Left ventricle myocardium inferior (tissue), 1 donor: ENCODE data around the gene DLG2. TPM values are rescaled to one million over a fixed set of nuclear protein-coding genes. Genes with fewer than 3 reads are reported as not detected.

Source experiments
- DNase-seq: peaks from one replicate; pipeline ENCODE4 v3.0.0-alpha.2; 2020
- H3K27ac ChIP-seq: fragments of 200-600 bp; replicated peaks from 2 replicates; pipeline ENCODE4 v1.8.0; 2021
- H3K27me3 ChIP-seq: fragments of 200-600 bp; 2 replicates; pipeline ENCODE4 v1.8.0; 2021; ENCODE audit warnings: low read depth
- H3K36me3 ChIP-seq: fragments of 200-600 bp; 2 replicates; pipeline ENCODE4 v1.8.0; 2021
- H3K4me1 ChIP-seq: fragments of 200-600 bp; 2 replicates; pipeline ENCODE4 v1.8.0; 2021
- H3K4me3 ChIP-seq: fragments of 200-600 bp; 2 replicates; pipeline ENCODE4 v1.8.0; 2021; ENCODE audit warnings: mild to moderate bottlenecking, moderate library complexity
- H3K9me3 ChIP-seq: fragments of 200-600 bp; replicated peaks from 2 replicates; pipeline ENCODE4 v1.8.0; 2021
- intact Hi-C: fragments of 100-400 bp; cut with micrococcal nuclease; formaldehyde crosslinking; loops from one replicate; pipeline ENCODE4 v1.11.0; 2022
- total RNA-seq: library from RNA; stranded (reverse); fragmentation: NEBNext Ultra II Directional; extraction: Animal tissue kit (Norgen Biotek cat#: 25700); gene quantifications from one replicate; pipeline ENCODE4 v1.2.1, GENCODE V29; 2021
- TF ChIP-seq, protein P1 (sequence below): fragments of 200-600 bp; IDR thresholded peaks from 2 replicates; pipeline ENCODE4 v1.8.0; 2021; ENCODE audit warnings: antibody characterized with exemption, mild to moderate bottlenecking, borderline replicate concordance
- donor health status: DM: no; HTN: yes; CAD: no; lungs with severe emphysema.

Gene DLG2
- total RNA-seq, 1 donor from 2014 or later = 6.5 TPM

DNA sequence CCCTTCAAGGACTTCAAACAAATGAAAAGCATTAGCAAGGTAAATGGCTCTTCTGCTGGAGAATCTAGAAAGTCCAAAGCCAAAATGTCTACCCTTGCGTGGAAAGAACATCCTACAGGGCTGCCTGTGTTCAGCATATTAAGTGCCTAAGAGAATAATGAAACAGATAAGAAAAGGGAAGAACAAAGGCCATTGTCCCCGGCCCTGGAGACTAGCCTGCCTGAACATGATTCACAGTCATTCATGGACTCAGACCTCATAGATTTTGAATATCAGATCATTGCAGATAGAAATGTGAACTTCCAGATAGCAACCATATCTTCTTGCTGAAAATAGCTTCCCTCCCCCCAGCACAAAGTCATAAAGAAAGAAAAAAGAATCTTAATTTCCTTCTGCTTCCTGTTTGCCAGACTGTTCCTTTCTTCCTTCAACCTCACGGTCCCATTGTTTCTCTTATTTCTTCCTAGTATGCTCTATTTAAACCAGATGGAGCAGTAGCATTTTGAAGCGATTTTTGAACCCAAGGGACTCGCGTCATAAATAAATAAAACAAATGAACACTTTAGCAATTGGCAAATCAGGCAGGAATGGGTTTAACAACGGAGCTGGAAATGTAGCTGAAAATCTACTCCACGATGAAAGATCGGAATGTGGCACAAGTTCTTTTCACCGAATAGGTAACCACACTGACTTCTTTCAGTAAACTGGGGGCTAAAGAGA, 1932.8 kb downstream of the DLG2 start:
- Histone ChIP-seq H3K27ac (no peak overlapping the region), H3K4me3 (no peak overlapping the region), H3K9me3 (no peaks in the 10 kb centered on the region), H3K27me3 (no peaks in the 10 kb centered on the region), H3K4me1 (peaks cover 33% of the 10 kb centered on the region), H3K36me3 (no peaks in the 10 kb centered on the region)
- intact Hi-C loops = no loop called here
- TF ChIP-seq, protein P1, sequence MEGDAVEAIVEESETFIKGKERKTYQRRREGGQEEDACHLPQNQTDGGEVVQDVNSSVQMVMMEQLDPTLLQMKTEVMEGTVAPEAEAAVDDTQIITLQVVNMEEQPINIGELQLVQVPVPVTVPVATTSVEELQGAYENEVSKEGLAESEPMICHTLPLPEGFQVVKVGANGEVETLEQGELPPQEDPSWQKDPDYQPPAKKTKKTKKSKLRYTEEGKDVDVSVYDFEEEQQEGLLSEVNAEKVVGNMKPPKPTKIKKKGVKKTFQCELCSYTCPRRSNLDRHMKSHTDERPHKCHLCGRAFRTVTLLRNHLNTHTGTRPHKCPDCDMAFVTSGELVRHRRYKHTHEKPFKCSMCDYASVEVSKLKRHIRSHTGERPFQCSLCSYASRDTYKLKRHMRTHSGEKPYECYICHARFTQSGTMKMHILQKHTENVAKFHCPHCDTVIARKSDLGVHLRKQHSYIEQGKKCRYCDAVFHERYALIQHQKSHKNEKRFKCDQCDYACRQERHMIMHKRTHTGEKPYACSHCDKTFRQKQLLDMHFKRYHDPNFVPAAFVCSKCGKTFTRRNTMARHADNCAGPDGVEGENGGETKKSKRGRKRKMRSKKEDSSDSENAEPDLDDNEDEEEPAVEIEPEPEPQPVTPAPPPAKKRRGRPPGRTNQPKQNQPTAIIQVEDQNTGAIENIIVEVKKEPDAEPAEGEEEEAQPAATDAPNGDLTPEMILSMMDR = no peak
- DNase-seq = no peak

DNA sequence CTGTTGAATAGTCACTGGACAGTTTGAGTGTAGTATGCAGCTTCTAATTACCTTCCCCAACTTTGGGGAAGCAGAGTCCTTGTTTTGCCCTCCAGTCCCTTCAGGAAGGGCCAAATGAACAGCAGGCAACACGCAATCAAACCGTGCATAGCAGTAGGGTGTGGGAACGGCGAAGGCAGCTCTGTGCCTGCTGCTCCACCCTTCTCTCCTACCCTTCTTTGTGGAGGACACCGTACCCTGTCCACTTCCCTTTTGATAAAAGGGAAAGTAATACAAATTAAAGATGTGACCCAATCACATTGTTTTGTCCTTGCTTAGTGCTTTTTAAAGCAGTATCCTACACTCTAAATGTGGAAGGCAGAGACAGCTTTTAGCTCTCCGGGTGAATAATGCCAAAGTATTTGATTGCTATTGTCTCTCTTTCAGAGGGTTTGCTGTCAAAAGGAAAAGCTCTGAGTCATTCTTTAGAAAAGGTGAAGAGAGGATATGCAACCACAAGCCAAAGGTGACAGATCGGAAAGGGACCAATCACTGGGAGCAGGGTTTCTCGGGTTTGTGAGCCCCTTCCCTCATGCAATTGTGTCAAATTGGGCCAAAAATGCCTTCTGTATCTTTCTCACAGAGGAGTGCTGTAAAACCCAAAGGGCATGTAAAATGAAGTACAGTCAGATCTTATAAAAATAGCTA, 1933.7 kb downstream of the DLG2 start:
- DNase-seq = no peak
- TF ChIP-seq, protein P1 = no peak
- H3K27me3 ChIP-seq = no peaks in the 10 kb centered on the region
- peaks cover 33% of the 10 kb centered on the region for H3K4me1 ChIP-seq
- H3K4me3 ChIP-seq = no peak overlapping the region
- H3K27ac ChIP-seq = no peak overlapping the region
- H3K9me3 ChIP-seq = no peaks in the 10 kb centered on the region
- H3K36me3 ChIP-seq = no peaks in the 10 kb centered on the region
- intact Hi-C loops = no loop called here

DNA sequence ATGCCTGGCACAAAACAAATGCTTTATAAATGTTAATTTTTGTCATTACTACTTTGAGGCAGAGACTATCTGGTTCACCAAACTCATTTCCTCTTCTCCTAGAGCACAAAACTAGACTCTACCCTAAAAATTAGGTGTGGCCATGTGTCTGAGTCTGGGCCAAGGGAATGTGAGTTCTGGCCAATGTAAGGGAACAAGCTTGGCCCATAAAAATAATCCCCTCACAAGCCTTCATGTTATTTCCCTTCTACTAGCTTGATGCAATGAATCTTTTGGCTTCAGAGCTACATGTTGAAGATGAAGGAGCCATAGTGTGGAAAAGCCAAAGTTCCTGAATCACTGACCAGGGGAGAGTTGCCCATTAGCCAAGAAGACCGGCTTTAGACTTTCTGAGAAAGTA, 1934.5 kb downstream of the DLG2 start:
- TF ChIP-seq, protein P1 = no peak
- Histone ChIP-seq H3K4me3 (no peak overlapping the region), H3K27ac (no peak overlapping the region), H3K4me1 (peaks cover 33% of the 10 kb centered on the region), H3K27me3 (no peaks in the 10 kb centered on the region), H3K36me3 (no peaks in the 10 kb centered on the region), H3K9me3 (no peaks in the 10 kb centered on the region)
- DNase-seq = no peak
- intact Hi-C loops = no loop called here

DNA sequence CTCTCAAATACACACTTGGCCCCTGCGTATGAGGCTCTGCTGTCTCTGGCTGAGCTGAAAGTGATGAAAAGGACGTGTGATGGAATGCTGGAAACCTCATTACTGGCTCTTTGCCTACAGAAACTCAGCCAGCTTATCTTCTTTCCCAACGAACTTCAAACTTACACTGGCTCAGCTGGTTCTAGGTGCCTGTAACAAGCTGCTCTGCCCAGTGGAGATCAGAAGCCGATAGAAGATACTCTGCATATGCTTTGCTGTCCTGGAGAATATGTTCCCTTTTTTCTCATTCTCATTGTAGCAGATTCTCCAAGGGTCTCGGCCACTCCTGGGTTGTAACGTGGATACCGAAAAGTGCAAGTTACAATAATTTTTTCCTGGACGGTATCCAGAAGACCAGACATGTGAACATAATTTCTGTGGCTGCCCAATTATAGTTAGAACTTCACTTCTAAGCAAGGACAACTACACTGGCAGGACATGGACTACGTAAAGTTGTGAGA, 1935.6 kb downstream of the DLG2 start:
- intact Hi-C loops = no loop called here
- no peaks in the 10 kb centered on the region for H3K9me3 ChIP-seq
- TF ChIP-seq, protein P1 = no peak
- H3K4me1 ChIP-seq = peaks cover 33% of the 10 kb centered on the region
- H3K36me3 ChIP-seq = no peaks in the 10 kb centered on the region
- DNase-seq = peak; percentile 14
- H3K4me3 ChIP-seq = peak overlapping the region; percentile 43
- no peaks in the 10 kb centered on the region for H3K27me3 ChIP-seq
- H3K27ac ChIP-seq = peak overlapping the region; percentile 80

DNA sequence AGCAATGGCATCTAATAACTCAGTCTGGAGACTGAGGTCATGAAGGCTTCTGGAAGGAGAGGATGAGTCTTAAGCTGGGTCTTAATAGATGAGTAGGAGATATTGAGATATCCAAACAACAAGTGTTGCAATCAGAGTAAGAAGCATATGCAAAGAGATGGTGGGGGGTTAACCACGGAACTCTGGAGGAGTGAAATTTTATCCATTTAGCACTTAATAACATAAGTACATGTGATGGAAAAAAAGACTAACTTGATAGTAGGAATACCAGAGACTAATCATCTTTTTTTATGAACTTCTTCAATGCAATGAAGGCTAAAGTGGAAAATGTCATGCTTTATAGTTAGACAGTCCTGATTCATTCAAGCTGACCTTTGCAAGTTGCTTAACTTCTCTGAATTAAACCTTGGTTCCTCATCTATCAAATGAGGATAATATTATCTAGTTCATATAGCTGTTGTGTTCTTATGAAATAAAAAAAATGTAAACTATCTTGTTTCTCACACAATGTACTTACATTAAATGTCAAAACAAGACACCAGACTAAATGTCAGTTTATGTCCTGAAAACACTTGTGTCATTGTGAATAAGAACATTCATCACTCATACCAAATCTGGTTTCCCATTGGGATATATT, 1937.9 kb downstream of the DLG2 start:
- H3K9me3 ChIP-seq = no peaks in the 10 kb centered on the region
- no peak for DNase-seq
- no peaks in the 10 kb centered on the region for H3K36me3 ChIP-seq
- H3K4me1 ChIP-seq = peaks cover 33% of the 10 kb centered on the region
- TF ChIP-seq, protein P1 = no peak
- no peaks in the 10 kb centered on the region for H3K27me3 ChIP-seq
- H3K4me3 ChIP-seq = no peak overlapping the region
- intact Hi-C loops = no loop called here
- no peak overlapping the region for H3K27ac ChIP-seq
